NCI-H2171 (cell line): Measurements from ENCODE around the gene PITHD1.
A peak's percentile ranks its signal among the peaks of the same experiment; 100 is the strongest.
"Not testable (repeated sequence)": the region's sequence is repeated elsewhere in the genome, so short reads cannot be mapped to it uniquely, and the experiment has no call there.

ENCODE experiments used
- DNase-seq: peaks from one replicate; lab custom pipeline; 2025; lab: John Stamatoyannopoulos, UW

The PITHD1 gene

DNA sequence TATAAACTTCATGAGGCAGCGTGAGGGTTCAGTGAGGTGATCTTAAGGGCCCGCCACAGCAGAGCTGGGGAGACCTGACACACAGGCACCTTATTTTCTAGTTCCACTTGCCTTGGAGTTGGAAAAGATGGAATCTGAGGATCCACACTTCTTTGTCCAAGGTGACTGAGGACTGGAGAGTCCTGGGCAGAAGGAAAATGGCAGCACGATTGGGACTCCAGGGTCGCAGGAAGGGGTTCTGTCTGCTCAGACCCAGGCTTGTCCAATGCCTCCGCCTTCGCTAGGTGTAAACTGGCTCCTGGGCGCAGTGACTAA is 21.0 kb downstream of the PITHD1 start:
- no peak for DNase-seq

GRCh38 chr1:23799570-23800399 is 21.6 kb downstream of the PITHD1 start:
- DNase-seq: no peak

- DNase-seq: peak; percentile 96
These were observed 22.5 kb downstream of the PITHD1 start, which contains the start of gene GALE for GRCh38 chr1:23800400-23801337. Gene GALE, minus strand, starts transcription at chr1:23800754. Its CDS starts 1,747 bp downstream, at chr1:23799007.

- no peak for DNase-seq
These were observed 23.1 kb downstream of the PITHD1 start for GRCh38 chr1:23801338-23801748.

- no peak for DNase-seq
These were observed 23.7 kb downstream of the PITHD1 start for GRCh38 chr1:23801876-23802275.

DNA sequence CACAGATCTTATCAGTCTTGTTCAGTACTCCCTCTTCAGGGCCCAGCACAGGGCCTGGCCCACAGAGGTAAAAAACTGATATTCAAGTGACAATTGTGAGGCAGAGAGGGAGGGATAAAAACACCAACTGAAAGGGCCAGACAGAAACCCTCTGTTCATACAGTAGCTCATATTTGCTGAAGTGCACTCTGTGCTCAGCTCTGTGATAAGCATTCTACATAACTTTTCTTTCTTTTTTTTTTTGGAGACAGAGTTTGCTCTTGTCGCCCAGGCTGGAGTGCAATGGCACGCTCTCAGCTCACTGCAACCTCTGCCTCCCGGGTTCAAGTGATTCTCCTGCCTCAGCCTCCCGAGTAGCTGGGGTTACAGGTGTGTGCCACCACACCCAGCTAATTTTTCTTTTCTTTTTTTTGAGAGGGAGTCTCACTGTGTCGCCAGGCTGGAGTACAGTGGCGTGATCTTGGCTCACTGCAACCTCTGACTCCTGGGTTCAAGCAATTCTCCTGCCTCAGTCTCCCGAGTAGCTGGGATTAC is 24.7 kb downstream of the PITHD1 start:
- DNase-seq: not testable (repeated sequence)

DNA sequence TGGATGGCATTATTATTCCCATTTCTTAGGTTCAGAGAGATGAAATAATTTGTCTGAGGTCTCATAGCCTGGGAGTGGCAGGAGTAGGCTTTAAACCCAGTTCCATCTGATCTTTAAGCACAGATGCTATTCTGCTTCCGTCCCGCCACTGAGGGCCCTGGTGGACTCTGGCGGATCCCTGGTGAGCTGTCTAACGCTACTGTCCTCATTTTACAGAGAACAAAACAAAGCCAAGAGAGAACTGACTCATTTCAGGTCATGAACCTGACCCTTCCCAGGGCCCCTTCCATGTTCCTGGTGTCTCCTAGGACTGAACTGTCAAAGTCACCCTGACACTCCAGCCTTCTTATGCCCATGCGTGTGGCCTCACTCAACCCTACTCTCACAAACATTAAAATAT is 25.5 kb downstream of the PITHD1 start:
- no peak for DNase-seq

GRCh38 chr1:23804183-23804835 is 26.1 kb downstream of the PITHD1 start:
- no peak for DNase-seq

GRCh38 chr1:23805025-23805424 is 26.8 kb downstream of the PITHD1 start:
- no peak for DNase-seq

DNA sequence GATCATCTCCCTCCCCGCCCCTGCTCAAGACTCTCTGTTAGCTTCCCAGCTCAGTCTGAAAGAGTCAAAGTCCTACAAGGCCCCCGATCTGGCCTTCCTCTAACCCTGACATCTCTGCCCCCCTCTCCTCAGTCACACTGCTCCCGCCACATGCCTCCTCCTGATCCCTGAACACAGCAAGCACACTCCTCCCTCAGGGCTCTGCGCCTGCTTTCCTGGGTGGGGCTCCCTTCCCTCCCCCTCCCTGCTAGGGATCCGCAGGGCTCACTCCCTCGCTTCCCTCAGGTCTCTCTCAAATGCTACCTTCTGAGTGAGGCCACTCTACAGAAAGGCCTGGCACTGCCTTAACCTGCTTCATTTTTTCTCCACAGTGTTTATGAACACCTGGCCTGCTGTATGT is 28.1 kb downstream of the PITHD1 start:
- no peak for DNase-seq

GRCh38 chr1:23807453-23807852 is 29.2 kb downstream of the PITHD1 start:
- DNase-seq: no peak

- peak; percentile 34 for DNase-seq
These were observed 31.5 kb downstream of the PITHD1 start for GRCh38 chr1:23809751-23810171.

DNA sequence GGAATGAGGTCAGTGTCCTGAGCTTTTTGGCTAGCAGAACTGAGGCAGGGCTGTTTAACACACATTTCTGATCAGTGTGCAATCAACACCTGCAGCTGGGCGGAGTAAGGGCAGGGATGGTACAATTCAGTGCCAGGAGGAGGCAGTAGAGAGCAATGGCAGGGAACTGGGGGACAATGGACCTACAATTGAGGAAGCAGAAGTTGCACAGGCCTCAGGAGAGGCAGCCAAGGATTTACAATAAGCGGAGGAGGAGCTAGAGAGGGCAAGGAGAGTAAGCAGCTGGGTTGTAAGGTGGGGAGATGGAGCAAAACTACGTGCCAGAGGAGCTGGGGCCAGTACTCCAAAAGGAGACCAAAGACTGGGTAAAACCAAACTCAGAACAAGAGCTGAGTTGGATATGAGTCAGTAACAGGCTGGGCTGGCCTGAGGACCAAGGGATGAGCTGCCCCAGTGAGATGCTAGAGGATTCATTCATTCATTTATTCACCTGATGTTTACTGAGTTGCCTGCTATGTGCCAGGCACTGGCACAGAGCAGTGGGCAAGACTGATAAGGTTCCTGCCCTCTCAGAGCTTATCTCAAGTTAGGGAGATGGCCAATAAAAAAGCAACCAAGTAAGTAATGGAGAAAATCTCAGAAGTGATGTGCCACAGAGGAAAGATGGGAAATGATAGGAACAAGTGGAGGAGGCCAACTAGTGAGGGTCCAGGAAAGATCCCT is 32.8 kb downstream of the PITHD1 start:
- DNase-seq: no peak

DNA sequence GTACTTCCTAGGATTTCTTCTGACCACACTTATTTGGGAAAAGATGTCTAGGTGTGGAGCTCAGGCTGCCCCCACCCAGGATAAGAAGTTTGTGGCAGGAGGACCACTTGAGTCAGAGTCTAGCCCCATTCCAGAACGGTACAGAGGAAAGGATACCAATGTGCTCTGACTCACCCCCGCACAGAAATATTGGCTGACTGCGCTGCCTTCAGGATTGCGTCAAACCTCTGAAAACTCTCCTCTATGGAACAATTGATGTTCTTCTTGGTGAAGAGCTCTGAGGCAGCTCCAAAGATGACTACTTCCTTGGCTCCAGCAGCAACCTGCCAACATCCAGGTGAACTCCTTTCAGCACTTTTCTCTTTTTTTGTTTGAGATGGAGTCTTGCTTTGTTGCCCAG is 35.8 kb downstream of the PITHD1 start:
- no peak for DNase-seq

DNA sequence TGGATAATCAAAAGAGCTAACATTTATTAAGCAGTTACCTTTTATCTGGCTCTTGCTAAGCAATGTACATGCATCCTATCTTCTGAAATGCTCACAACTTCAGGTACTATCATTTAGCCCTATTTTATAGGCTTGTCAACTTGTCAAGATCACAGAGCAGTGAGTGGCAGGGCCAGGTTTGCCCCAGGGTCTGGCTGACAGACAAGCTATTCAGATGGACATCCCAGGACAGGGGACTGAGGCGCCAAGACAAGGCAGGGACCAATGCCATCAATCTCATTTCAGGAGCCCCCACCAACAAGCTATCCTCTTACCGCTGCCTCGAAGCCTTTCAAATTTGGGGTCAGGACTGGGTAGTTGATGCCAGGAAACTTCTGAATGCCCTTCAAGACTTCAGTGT is 38.1 kb downstream of the PITHD1 start:
- no peak for DNase-seq

GRCh38 chr1:23816906-23817305 is 38.7 kb downstream of the PITHD1 start:
- no peak for DNase-seq

GRCh38 chr1:23817633-23818032 is 39.4 kb downstream of the PITHD1 start:
- DNase-seq: no peak

GRCh38 chr1:23823767-23824166 is 45.5 kb downstream of the PITHD1 start:
- no peak for DNase-seq

- no peak for DNase-seq
These were observed 46.5 kb downstream of the PITHD1 start for GRCh38 chr1:23824711-23825075.

DNA sequence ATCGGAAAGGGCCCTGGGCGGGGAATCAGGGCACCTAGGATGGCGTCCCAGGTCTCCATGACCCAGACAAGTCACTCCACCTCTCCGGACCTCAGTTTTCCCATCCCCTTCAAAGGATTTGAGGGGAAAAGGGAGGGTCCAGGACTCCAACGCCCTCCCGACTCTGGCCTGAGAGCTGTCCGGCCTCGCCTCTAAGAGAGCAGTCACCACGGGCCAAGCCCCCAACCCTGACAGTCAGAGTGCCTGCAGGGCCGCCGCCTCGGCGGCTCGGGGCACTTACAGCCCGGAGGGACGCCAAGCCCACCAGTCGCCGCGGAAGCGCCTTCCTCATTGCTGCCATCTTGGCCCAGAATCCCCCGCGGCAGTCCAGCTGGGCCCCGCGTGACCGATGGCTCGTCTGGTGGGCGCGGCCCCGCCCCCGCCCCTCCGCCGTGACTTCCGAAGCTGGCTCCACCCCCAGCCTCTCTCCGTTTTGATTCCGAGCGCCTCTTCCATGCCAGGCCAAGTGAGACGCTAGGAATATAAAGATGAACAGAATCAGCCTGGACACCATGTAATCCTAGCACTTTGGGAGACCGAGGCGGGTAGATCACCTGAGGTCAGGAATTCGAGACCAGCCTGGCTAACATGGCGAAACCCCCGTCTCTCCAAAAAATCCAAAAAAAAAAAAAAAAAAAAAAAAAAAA is 47.0 kb downstream of the PITHD1 start, which contains the start of gene HMGCL:
Gene HMGCL (minus strand): TSS at position 354 of the 686 bp plus-strand sequence. CDS start 14 bp downstream, at position 340.
- peak; percentile 96 for DNase-seq
